Uterus (tissue), 2 donors: ENCODE data around the gene CRLF1.

Source experiments
- POLR2A ChIP-seq, 2 donors: fragments of 450-650 bp; IDR thresholded peaks; one replicate each; pipeline ENCODE4 v1.6.1; 2016; ENCODE audit warnings: antibody characterized with exemption in 2 of 2, mild to moderate bottlenecking in 1 of 2, moderate library complexity in 1 of 2
- TF ChIP-seq, protein P1 (sequence below), 4 experiments: fragments of 200-600 bp in 2 of 4; fragments of 450-650 bp in 2 of 4; sonication (generic) in 2 of 4; IDR thresholded peaks; one replicate each; pipeline ENCODE4 v1.5.1; 2016 to 2019; ENCODE audit warnings: antibody characterized with exemption in 4 of 4, mild to moderate bottlenecking in 2 of 4, moderate library complexity in 1 of 4

DNA sequence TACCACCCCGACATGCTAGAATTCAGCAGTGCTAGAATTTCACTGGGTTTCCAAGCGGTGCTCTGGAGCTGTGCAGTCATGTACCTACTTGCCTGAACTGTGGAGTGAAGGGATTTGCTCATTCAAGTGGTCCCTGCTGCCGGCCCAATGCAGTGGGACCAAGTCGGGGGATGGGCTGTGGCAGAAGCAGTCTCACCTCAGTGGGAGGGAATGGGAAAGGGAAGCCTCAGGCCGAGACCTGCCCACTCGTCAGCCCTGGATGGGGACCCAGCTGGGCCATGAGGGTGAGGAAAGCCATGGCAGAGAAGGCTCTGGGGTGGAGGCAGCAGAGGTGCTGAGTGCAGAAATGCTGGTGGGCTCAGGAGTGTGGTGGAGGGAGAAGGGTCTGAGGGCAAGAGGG lies 45.1 kb upstream of the CRLF1 start:
- TF ChIP-seq, protein P1, sequence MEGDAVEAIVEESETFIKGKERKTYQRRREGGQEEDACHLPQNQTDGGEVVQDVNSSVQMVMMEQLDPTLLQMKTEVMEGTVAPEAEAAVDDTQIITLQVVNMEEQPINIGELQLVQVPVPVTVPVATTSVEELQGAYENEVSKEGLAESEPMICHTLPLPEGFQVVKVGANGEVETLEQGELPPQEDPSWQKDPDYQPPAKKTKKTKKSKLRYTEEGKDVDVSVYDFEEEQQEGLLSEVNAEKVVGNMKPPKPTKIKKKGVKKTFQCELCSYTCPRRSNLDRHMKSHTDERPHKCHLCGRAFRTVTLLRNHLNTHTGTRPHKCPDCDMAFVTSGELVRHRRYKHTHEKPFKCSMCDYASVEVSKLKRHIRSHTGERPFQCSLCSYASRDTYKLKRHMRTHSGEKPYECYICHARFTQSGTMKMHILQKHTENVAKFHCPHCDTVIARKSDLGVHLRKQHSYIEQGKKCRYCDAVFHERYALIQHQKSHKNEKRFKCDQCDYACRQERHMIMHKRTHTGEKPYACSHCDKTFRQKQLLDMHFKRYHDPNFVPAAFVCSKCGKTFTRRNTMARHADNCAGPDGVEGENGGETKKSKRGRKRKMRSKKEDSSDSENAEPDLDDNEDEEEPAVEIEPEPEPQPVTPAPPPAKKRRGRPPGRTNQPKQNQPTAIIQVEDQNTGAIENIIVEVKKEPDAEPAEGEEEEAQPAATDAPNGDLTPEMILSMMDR (IDR thresholded peaks at IDR 0.05) = no peak
- TF ChIP-seq POLR2A (IDR thresholded peaks at IDR 0.05) = no peak
